Esophagus mucosa (tissue), 1 donor: ENCODE measurements around the gene SBNO2. TPM values are rescaled to one million over a fixed set of nuclear protein-coding genes. Genes with fewer than 3 reads are reported as not detected.
"Not testable (repeated sequence)": the region's sequence is repeated elsewhere in the genome, so short reads cannot be mapped to it uniquely, and the experiment has no call there.

ENCODE experiments used
- ATAC-seq: fragments of 200-7000 bp; cut with Tn5 transposase; one replicate; pipeline ENCODE4 v1.9.1; 2020
- total RNA-seq: library from RNA; stranded (reverse); gene quantifications from one replicate; pipeline ENCODE4 v1.2.4, GENCODE V29; 2023
- donor health status: DM: yes; HTN: yes; CAD: no.

Gene SBNO2
- total RNA-seq, 1 donor from 2014 or later, result 67.5 TPM

DNA sequence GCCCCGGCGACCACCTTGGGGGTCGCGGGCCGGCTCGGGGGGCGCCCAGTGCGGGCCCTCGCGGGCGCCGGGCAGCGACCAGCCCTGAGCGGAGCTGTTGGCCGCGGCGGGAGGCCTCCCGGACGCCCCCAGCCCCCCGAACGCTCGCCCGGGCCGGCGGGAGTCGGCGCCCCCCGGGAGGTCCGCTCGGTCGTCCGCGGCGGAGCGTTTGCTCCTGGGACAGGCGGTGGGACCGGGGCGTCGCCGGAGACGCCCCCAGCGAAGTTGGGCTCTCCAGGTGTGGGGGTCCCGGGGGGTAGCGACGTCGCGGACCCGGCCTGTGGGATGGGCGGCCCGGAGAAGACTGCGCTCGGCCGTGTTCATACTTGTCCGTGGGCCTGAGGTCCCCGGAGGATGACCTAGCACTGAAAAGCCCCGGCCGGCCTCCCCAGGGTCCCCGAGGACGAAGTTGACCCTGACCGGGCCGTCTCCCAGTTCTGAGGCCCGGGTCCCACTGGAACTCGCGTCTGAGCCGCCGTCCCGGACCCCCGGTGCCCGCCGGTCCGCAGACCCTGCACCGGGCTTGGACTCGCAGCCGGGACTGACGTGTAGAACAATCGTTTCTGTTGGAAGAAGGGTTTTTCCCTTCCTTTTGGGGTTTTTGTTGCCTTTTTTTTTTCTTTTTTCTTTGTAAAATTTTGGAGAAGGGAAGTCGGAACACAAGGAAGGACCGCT is 32.2 kb upstream of the SBNO2 start:
- no peak for ATAC-seq

- peak; percentile 91 for ATAC-seq
These were observed 31.3 kb upstream of the SBNO2 start, which contains the start of gene STK11 for GRCh38 chr19:1205114-1206099. Gene STK11, plus strand, starts transcription at chr19:1205778. Its CDS starts 1,136 bp downstream, at chr19:1206914.

GRCh38 chr19:1200614-1201013 is 26.5 kb upstream of the SBNO2 start:
- ATAC-seq, result not testable (repeated sequence)

- peak; percentile 12 for ATAC-seq
These were observed 25.5 kb upstream of the SBNO2 start for GRCh38 chr19:1199531-1199930.

DNA sequence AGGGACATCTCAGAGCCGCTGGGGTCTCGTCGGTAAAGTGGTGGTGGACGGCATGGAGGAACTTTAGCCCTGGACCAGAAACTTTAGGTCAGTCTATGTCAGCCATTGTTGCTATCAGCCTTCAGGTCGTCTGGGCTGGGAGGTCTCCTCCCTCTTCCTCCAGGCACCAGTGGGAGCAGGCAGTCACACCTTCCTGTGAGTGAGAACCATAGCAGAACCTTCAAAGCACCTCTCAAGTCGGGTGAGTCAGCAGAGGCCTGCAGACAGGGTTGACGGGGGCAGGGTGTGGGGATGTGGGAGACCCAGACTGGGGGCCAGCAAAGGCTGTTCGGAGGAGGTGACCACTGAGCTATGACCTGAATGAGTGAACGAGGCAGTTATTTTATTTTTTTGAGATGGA is 15.4 kb upstream of the SBNO2 start:
- ATAC-seq, result peak; percentile 65

GRCh38 chr19:1183543-1184172 is 9.6 kb upstream of the SBNO2 start:
- peak; percentile 53 for ATAC-seq

DNA sequence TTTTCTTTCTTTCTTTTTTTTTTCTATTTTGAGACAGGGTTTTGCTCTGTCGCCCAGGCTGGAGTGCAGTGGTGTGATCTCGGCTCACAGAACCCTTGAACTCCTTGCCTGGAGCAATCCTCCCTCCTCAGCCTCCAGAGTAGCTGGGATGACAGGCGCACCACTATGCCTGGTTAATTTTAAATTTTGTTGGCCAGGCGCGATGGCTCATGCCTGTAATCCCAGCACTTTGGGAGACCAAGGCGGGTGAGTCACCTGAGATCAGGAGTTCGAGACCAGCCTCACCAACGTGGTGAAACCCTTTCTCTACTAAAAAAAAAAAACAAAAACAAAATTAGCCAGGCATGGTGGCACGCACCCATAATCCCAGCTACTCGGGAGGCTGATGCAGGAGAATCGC is 8.7 kb upstream of the SBNO2 start:
- ATAC-seq, result no peak

GRCh38 chr19:1182068-1182467 is 8.0 kb upstream of the SBNO2 start:
- peak; percentile 0 for ATAC-seq

GRCh38 chr19:1181606-1182005 is 7.5 kb upstream of the SBNO2 start:
- ATAC-seq, result peak; percentile 68

DNA sequence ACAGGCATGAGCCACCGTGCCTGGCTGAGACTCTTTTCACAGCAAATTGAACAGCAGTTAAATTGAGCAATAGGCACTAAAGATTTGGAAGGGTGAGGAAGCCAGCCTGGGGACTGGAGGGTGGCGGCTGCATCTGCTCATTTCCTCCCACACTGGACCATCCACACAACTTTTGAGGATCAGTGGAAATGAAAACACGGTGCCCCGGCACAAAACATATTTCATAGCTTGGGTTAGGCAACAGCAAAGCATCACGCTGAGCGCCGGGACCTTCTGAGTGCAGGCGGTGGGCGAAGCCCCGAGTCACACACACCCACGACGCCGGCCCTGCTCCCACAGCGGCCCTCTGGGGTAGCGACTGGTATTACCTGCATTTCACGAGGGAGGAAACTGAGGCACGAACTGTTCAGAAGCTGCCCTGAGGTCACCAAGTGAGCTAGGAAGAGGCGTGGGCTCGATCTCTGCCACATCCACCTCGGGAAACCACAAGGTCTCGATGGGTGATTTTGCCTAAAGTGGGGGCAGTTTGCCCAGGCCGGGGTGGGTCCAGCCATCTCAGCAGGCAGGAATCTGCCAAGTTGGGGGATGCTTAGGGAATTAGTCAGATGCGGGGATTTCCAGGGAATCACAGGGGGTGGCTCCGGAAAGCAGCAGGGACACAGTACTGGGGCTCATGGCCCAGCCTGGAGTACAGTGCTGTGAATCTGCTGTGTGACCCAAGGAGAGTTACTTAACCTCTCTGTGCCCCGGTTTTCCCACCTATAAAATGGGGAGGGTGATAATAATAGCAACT is 3.5 kb upstream of the SBNO2 start:
- ATAC-seq, result no peak

- no peak for ATAC-seq
These were observed 766 bp downstream of the SBNO2 start for GRCh38 chr19:1173159-1173844.

- peak; percentile 25 for ATAC-seq
These were observed 1.5 kb downstream of the SBNO2 start for GRCh38 chr19:1172353-1173158.

DNA sequence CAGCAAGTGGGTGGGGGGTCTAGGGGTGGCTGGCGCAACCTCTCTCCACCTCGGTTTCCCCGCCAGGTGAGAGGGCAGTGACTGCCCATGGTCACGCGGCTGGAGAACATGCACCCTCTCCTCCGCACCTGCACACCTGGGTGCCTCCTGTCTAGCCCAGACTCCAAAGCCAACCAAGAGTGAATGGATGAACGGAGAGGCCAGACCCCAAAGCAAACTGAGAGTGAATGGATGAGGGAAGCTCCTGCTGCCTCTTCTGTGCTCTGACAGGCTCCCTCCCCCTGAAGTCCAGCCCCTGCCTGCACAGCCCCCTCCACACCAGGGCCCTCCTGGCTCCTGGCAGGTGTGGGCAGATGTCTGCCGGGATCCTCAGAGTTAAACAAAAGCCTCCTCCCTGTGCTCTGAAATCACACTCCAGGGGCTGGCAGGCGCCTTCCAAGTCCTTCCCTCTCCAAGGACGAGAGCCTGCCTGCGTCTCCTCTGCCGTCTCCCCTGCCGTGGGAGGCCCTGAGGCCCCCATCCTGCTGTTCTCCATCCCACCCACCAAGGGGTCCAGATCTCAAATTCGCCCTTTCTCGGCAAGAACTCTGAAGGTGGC is 2.2 kb downstream of the SBNO2 start:
- no peak for ATAC-seq

DNA sequence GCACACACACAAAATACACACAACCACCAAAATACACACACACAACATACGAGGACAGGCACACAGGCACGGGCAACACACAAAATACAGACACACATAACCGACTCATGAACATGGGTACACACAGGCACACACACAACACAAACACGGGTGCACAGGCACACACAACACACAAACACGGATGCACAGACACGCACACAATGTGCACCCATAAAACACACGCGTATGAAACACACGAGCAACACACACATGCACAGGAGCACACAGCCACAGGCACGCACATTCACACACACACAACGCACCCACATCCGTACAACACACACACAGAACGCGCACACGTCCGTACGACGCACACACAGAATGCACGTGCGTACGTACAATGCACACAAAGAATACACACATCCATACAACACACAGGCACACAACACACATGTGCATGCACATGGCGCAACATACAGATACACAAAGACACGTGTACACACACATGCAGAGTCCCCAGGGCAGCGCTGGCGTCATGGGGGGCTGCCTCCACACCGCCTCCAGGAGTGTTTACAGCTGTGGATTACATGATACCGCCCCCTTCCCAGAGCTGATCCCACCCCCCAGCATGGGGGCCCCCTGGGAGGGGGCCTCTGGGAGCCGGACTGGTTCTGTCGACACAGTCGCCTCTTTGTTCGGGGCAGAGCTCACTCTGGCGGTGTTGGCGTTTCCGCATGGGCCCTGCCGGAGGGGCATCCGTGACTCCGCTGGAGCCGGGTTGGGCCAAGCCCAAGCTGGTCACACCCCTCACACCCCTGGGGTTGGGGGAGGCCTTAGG is 2.9 kb downstream of the SBNO2 start:
- ATAC-seq, result no peak

DNA sequence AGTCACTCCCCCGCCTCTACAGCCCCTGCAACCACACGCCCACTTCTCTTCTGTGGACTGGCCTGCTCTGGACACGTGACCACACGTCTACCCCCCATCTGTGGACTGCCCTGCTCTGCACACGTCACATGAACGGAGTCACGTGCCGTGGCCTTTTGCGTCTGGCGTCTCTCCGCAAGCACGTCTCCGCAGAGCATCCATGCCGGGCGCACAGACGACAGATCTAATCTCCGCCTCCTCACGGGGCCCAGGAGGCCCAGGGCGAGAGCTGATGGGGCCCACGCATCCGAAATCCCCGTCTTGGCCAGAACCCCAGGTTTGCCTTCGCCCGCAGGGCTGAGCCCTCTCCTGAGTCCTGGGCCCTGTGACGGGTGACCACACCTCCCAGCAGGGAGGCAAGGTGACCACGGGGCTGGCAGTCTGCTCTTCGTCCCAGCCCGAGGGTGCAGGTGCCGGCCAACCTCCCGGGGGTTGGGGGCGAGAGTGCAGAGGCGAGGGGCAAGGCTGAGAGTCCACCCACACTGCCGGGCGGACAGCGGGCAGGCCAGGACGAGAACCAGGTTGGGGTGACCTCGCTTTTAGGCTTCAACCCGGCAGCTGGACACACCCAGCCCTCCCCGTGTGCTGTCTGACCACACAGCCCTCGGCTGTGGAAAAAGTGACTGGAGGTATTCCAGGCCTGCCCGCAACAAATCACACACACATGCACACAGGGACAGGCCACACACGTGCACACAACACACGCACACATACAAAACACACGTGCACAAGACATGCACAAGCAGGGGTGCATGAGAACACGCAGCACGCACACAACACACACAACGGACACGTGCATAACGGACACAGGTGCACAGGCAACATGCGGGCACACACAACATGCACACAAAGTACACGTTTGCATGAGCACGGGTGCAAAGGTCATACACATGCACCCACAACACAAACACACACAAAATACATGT is 3.9 kb downstream of the SBNO2 start:
- ATAC-seq, result peak; percentile 9

- ATAC-seq, result no peak
These were observed 4.7 kb downstream of the SBNO2 start for GRCh38 chr19:1169411-1169791.

- peak; percentile 55 for ATAC-seq
These were observed 5.3 kb downstream of the SBNO2 start for GRCh38 chr19:1168572-1169410.
